SK-MEL-5 (cell line): Measurements from ENCODE around the gene TMEM269. TPM values are rescaled to one million over a fixed set of nuclear protein-coding genes. Genes with fewer than 3 reads are reported as not detected.
"Not testable (repeated sequence)": the region's sequence is repeated elsewhere in the genome, so short reads cannot be mapped to it uniquely, and the experiment has no call there.

Experiments used
- DNase-seq: peaks from one replicate; pipeline ENCODE4 v3.0.0-alpha.2; 2016; ENCODE audit warnings: low read depth, low spot score
- in situ Hi-C: cut with HindIII; loops from 2 replicates; pipeline ENCODE4 v1.10.0; 2016; ENCODE audit warnings: low sequenced_read_pairs, high pct_unique_total_duplicates, low pct_unique_long_range_greater_than_20kb
- total RNA-seq: library from RNA; depleted of rRNA; stranded (reverse); fragments of >200 nt; shearing (Covaris generic); gene quantifications from 2 replicates; pipeline ENCODE4 v1.2.3, GENCODE V29; 2014

Gene TMEM269
- total RNA-seq, 1 experiment from 2014 or later, result not detected

- DNase-seq, result no peak
- in situ Hi-C loops, result no loop called here
These were observed 21.4 kb downstream of the TMEM269 start for GRCh38 chr1:42806171-42806570.

GRCh38 chr1:42806593-42806992, 21.8 kb downstream of the TMEM269 start:
- DNase-seq, result no peak
- in situ Hi-C loops, result no loop called here

- no peak for DNase-seq
- in situ Hi-C loops, result no loop called here
These were observed 22.4 kb downstream of the TMEM269 start for GRCh38 chr1:42807056-42807668.

- in situ Hi-C loops, DNase-seq: not testable (repeated sequence)
These were observed 30.0 kb downstream of the TMEM269 start for GRCh38 chr1:42814815-42815214.

- in situ Hi-C loops, result no loop called here
- no peak for DNase-seq
These were observed 31.3 kb downstream of the TMEM269 start for GRCh38 chr1:42815941-42816584.

- in situ Hi-C loops, result no loop called here
- peak; percentile 80 for DNase-seq
These were observed 32.0 kb downstream of the TMEM269 start, which contains the start of the genes ERMAP and SVBP for GRCh38 chr1:42816585-42817439. TSS of gene ERMAP (plus strand) at chr1:42817122. CDS start at chr1:42830449, 13,327 bp downstream. TSS of gene SVBP (minus strand) at chr1:42817397. CDS start at chr1:42816544, 853 bp downstream.

GRCh38 chr1:42817440-42817767, 32.6 kb downstream of the TMEM269 start:
- DNase-seq, result no peak
- in situ Hi-C loops, result no loop called here

GRCh38 chr1:42817976-42818375, 33.2 kb downstream of the TMEM269 start:
- DNase-seq, result no peak
- in situ Hi-C loops, result no loop called here

- in situ Hi-C loops, result no loop called here
- DNase-seq, result no peak
These were observed 36.0 kb downstream of the TMEM269 start for GRCh38 chr1:42820813-42821212.

GRCh38 chr1:42821690-42822089, 36.9 kb downstream of the TMEM269 start:
- in situ Hi-C loops, result no loop called here
- no peak for DNase-seq

DNA sequence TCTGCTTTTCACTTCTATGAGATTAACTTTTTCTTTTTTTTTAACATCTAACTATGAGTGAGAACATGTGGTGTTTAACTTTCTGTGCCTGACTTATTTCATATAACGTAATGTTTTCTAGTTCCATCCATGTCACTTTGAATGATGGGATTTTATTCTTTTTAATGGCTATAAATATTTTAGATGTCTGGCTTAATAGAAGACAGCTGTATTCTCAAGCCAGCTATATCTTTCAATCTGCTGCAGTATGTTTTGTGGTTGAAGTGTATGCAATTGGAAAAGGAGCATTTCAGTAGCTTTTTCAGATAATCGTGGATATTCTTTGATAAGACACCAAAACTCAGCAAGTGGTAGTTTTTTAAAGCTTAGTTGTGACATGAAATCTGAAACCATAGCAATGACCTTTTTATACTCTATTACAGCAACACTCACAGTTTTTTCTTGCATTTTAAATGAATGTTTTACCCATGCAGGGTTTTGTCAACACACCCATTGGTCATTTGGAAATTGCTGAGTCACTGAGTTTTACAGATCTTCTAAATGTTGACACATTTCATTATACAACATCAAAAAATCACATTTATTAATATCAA, 38.1 kb downstream of the TMEM269 start:
- no peak for DNase-seq
- in situ Hi-C loops, result no loop called here

DNA sequence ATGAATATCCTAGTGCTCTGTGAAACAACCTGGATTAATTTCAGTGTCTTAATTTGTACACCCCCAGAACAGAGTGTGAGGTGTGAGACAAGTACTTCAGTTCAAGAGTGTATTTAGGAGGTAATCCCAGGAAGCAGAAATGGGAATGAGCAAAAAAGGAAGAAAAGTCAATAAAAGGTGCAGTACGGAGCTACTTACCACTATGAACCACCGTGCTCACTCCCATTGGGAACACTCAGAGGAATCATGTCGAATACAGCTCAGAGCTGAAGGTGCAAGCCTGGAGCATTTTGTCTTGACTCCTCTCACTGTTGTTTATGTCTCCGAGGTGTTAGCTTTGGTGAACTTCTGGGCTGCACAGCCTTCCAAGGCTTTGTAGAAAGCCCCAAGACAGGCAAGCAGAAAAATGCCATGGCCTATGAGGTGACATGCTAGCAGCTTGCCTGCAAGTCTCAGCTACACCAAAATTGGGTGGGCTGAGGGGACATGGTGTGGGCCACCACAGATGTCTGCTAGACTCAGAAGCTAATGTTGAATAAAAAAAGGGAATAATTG, 39.8 kb downstream of the TMEM269 start:
- in situ Hi-C loops, result no loop called here
- no peak for DNase-seq

- no peak for DNase-seq
- in situ Hi-C loops, result no loop called here
These were observed 40.5 kb downstream of the TMEM269 start for GRCh38 chr1:42825036-42825851.

DNA sequence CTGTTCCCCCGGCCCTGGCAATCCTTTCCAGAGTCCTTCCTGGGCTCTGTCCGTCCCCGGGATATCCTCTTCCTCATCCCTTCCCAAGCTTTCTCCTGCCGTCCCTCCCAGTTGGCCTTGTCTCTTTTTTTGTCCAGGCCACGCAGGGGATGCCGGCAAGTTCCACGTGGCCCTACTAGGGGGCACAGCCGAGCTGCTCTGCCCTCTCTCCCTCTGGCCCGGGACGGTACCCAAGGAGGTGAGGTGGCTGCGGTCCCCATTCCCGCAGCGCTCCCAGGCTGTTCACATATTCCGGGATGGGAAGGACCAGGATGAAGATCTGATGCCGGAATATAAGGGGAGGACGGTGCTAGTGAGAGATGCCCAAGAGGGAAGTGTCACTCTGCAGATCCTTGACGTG, 45.8 kb downstream of the TMEM269 start:
- in situ Hi-C loops, result no loop called here
- no peak for DNase-seq

DNA sequence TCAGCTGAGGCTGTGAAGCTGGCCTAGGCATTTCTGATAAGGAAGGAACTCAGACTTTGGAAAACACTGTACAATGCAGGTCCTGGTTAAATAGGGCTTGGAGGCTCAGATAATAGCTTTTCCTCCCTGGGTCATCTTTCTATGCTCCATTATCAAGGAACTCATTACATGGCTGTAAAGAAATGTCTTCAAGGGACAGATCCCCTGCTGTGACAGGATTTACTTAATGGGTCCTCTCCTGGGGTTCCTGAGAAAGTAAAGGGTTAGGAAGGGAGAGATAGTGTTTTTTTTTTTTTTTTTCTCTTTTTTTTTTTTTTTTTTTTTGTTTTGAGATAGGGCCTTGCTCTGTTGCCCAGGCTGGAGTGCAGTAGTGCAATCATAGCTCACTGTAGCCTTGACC, 46.5 kb downstream of the TMEM269 start:
- DNase-seq, result no peak
- in situ Hi-C loops, result no loop called here

GRCh38 chr1:42832641-42833240, 48.0 kb downstream of the TMEM269 start:
- in situ Hi-C loops, result no loop called here
- no peak for DNase-seq

DNA sequence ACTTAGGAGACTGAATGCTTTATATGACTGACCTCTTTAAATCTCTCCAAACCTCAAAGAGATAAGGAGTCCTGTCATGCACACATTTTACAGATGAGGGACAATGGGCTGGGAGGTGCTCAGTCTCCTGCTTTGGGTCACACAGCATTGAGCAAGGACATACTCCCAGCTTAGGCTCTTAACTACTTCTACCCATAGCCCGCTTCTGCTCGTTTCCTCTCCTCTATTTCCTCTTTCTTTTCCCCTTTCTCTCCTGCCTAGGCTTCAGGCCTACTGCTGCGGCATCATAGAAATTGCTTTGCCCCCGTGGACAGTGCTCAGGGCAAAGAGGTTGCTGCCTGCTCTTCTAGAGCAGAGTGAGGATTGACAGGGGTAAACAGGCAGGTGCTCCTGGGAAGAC, 49.2 kb downstream of the TMEM269 start:
- in situ Hi-C loops, result no loop called here
- DNase-seq, result no peak
